Subcutaneous abdominal adipose tissue (tissue), 5 donors: ENCODE measurements around the gene CHKA.

Experiments
- H3K27ac ChIP-seq: one replicate; pipeline ENCODE4 v1.7.0; 2013; ENCODE audit warnings: low read depth, mild to moderate bottlenecking, inconsistent platforms, low read length, moderate library complexity
- H3K27me3 ChIP-seq, 5 donors: one replicate each; pipeline ENCODE4 v1.7.0; 2013; ENCODE audit warnings: low read length in 5 of 5, inconsistent platforms in 1 of 5; ENCODE audit not compliant: control insufficient read depth in 5 of 5, insufficient read depth in 4 of 5
- H3K36me3 ChIP-seq, 5 donors: one replicate each; pipeline ENCODE4 v1.7.0; 2013; ENCODE audit warnings: low read length in 5 of 5; ENCODE audit not compliant: control insufficient read depth in 5 of 5, insufficient read depth in 5 of 5
- H3K4me1 ChIP-seq, 5 donors: one replicate each; pipeline ENCODE4 v1.7.0; 2013; ENCODE audit warnings: low read length in 5 of 5, mild to moderate bottlenecking in 3 of 5, moderate library complexity in 1 of 5; ENCODE audit not compliant: control insufficient read depth in 5 of 5, insufficient read depth in 5 of 5
- H3K4me3 ChIP-seq, 5 donors: one replicate each; pipeline ENCODE4 v1.7.0; 2013; ENCODE audit warnings: low read length in 5 of 5, low read depth in 1 of 5
- H3K9ac ChIP-seq, 5 donors: one replicate each; pipeline ENCODE4 v1.7.0; 2013; ENCODE audit warnings: low read length in 5 of 5, mild to moderate bottlenecking in 4 of 5, moderate library complexity in 3 of 5
- H3K9me3 ChIP-seq, 5 donors: one replicate each; pipeline ENCODE4 v1.7.0; 2013; ENCODE audit warnings: low read length in 5 of 5; ENCODE audit not compliant: control insufficient read depth in 5 of 5
- donor health status: healthy.
- donor health status: healthy.
- donor health status: healthy.
- donor health status: healthy.
- donor health status: healthy.

The CHKA gene

GRCh38 chr11:68135161-68135560 lies 14.0 kb upstream of the CHKA start:
- Histone ChIP-seq H3K4me3 (no peak overlapping the region), H3K27ac (no peak overlapping the region), H3K4me1 (peaks cover 0 to 4% (median 0%) of the 10 kb centered on the region in 5 donors), H3K9ac (no peak overlapping the region), H3K27me3 (no peaks in the 10 kb centered on the region), H3K36me3 (no peaks in the 10 kb centered on the region), H3K9me3 (peaks cover 0 to 3% (median 0%) of the 10 kb centered on the region in 5 donors)

GRCh38 chr11:68133761-68134160 lies 12.6 kb upstream of the CHKA start:
- peaks cover 0 to 3% (median 0%) of the 10 kb centered on the region in 5 donors for H3K9me3 ChIP-seq
- no peak overlapping the region for H3K4me3 ChIP-seq
- H3K27ac ChIP-seq: no peak overlapping the region
- no peak overlapping the region for H3K9ac ChIP-seq
- no peaks in the 10 kb centered on the region for H3K27me3 ChIP-seq
- H3K36me3 ChIP-seq: no peaks in the 10 kb centered on the region
- peaks cover 2 to 8% (median 4%) of the 10 kb centered on the region in 5 donors for H3K4me1 ChIP-seq

GRCh38 chr11:68130121-68130520 lies 8.9 kb upstream of the CHKA start:
- no peak overlapping the region for H3K9ac ChIP-seq
- H3K4me3 ChIP-seq: no peak overlapping the region
- H3K36me3 ChIP-seq: no peaks in the 10 kb centered on the region
- H3K27me3 ChIP-seq: no peaks in the 10 kb centered on the region
- peaks cover 2 to 25% (median 23%) of the 10 kb centered on the region in 5 donors for H3K4me1 ChIP-seq
- H3K27ac ChIP-seq: no peak overlapping the region
- peaks cover 0 to 3% (median 0%) of the 10 kb centered on the region in 5 donors for H3K9me3 ChIP-seq

- Histone ChIP-seq H3K36me3 (no peaks in the 10 kb centered on the region), H3K4me3 (peak overlapping the region; percentile 51 to 69 (median 59)), H3K27ac (peak overlapping the region; percentile 37), H3K9me3 (peaks cover 0 to 2% (median 0%) of the 10 kb centered on the region in 5 donors), H3K4me1 (peaks cover 2 to 25% (median 23%) of the 10 kb centered on the region in 5 donors), H3K9ac (peak overlapping the region in 3 of 5 donors; percentile 47 to 76 (median 68)), H3K27me3 (no peaks in the 10 kb centered on the region)
These were observed 7.6 kb upstream of the CHKA start for GRCh38 chr11:68128682-68129327.

GRCh38 chr11:68127714-68128681 lies 6.8 kb upstream of the CHKA start:
- no peaks in the 10 kb centered on the region for H3K36me3 ChIP-seq
- H3K9ac ChIP-seq: peak overlapping the region in 3 of 5 donors; percentile 47 to 76 (median 68)
- peaks cover 0 to 2% (median 0%) of the 10 kb centered on the region in 5 donors for H3K9me3 ChIP-seq
- peaks cover 2 to 26% (median 23%) of the 10 kb centered on the region in 5 donors for H3K4me1 ChIP-seq
- no peaks in the 10 kb centered on the region for H3K27me3 ChIP-seq
- peak overlapping the region in 4 of 5 donors; percentile 51 to 62 (median 58) for H3K4me3 ChIP-seq
- H3K27ac ChIP-seq: peak overlapping the region; percentile 37

- no peaks in the 10 kb centered on the region for H3K36me3 ChIP-seq
- H3K27ac ChIP-seq: no peak overlapping the region
- H3K9me3 ChIP-seq: peaks cover 0 to 2% (median 0%) of the 10 kb centered on the region in 5 donors
- H3K9ac ChIP-seq: no peak overlapping the region
- no peak overlapping the region for H3K4me3 ChIP-seq
- no peaks in the 10 kb centered on the region for H3K27me3 ChIP-seq
- peaks cover 2 to 41% (median 35%) of the 10 kb centered on the region in 5 donors for H3K4me1 ChIP-seq
These were observed 4.0 kb upstream of the CHKA start for GRCh38 chr11:68125164-68125563.

- Histone ChIP-seq H3K4me3 (no peak overlapping the region), H3K9me3 (no peaks in the 10 kb centered on the region), H3K36me3 (no peaks in the 10 kb centered on the region), H3K27me3 (no peaks in the 10 kb centered on the region), H3K27ac (peak overlapping the region; percentile 24), H3K9ac (no peak overlapping the region), H3K4me1 (peaks cover 5 to 56% (median 48%) of the 10 kb centered on the region in 5 donors)
These were observed 1.9 kb upstream of the CHKA start for GRCh38 chr11:68122936-68123539.

GRCh38 chr11:68120273-68121066 lies 718 bp downstream of the CHKA start:
- Histone ChIP-seq H3K4me3 (peak overlapping the region; percentile 55 to 82 (median 75)), H3K27ac (peak overlapping the region; percentile 50), H3K9ac (peak overlapping the region; percentile 25 to 74 (median 68)), H3K4me1 (peaks cover 8 to 55% (median 48%) of the 10 kb centered on the region in 5 donors), H3K27me3 (no peaks in the 10 kb centered on the region), H3K9me3 (no peaks in the 10 kb centered on the region), H3K36me3 (no peaks in the 10 kb centered on the region)

GRCh38 chr11:68118706-68119448 lies 2.3 kb downstream of the CHKA start:
- no peaks in the 10 kb centered on the region for H3K9me3 ChIP-seq
- H3K27ac ChIP-seq: peak overlapping the region; percentile 71
- peak overlapping the region in 3 of 5 donors; percentile 2 to 43 (median 7) for H3K9ac ChIP-seq
- H3K27me3 ChIP-seq: no peaks in the 10 kb centered on the region
- no peaks in the 10 kb centered on the region for H3K36me3 ChIP-seq
- H3K4me1 ChIP-seq: peaks cover 8 to 58% (median 48%) of the 10 kb centered on the region in 5 donors
- H3K4me3 ChIP-seq: peak overlapping the region in 4 of 5 donors; percentile 24 to 71 (median 34)
